ENCODE results near the gene NUDT1.

Gene NUDT1

GRCh38 chr7:2201686-2202360, 40.2 kb upstream of the NUDT1 start:
- Histone ChIP-seq H3K9me3 (ENCODE audit: control extremely low read depth in 1 of 5, control insufficient read depth in 4 of 5, insufficient read depth in 2 of 5, low read depth in 1 of 5, low read length in 4 of 5) (no peaks in the 10 kb centered on the region), H3K36me3 (ENCODE audit: control insufficient read depth in 4 of 4, insufficient read depth in 4 of 4, low read length in 3 of 4) (peaks cover 5 to 64% (median 32%) of the 10 kb centered on the region in 4 experiments), H3K4me3 (ENCODE audit: control insufficient read depth in 1 of 7, extremely low read depth in 1 of 7, insufficient read depth in 4 of 7, low read depth in 2 of 7, low read length in 6 of 7) (no peak overlapping the region), H3K27me3 (replicated peaks in 2 of 5; ENCODE audit: control insufficient read depth in 4 of 5, insufficient read depth in 5 of 5, low read length in 4 of 5) (no peaks in the 10 kb centered on the region), H3K4me1 (ENCODE audit: control extremely low read depth in 1 of 4, control insufficient read depth in 4 of 4, insufficient read depth in 4 of 4, low read length in 3 of 4) (no peaks in the 10 kb centered on the region), H3K27ac (ENCODE audit: insufficient read depth in 1 of 2, low read depth in 1 of 2, low read length in 2 of 2, poor library complexity in 1 of 2, severe bottlenecking in 2 of 2) (no peak overlapping the region)
- CTCF ChIA-PET = interaction anchor here (1.2 kb wide), 2 partner anchors 10 kb away, joined by 4 read pairs; no protein-coding TSS in a partner anchor
- 97% methylated on average over 22 of the region's 31 CpGs for WGBS (ENCODE audit: insufficient coverage)
- no peak for DNase-seq
- POLR2A ChIA-PET = no interaction called here

- Histone ChIP-seq H3K9me3 (ENCODE audit: control extremely low read depth in 1 of 5, control insufficient read depth in 4 of 5, insufficient read depth in 2 of 5, low read depth in 1 of 5, low read length in 4 of 5) (no peaks in the 10 kb centered on the region), H3K36me3 (ENCODE audit: control insufficient read depth in 4 of 4, insufficient read depth in 4 of 4, low read length in 3 of 4) (peaks cover 5 to 62% (median 33%) of the 10 kb centered on the region in 4 experiments), H3K4me1 (ENCODE audit: control extremely low read depth in 1 of 4, control insufficient read depth in 4 of 4, insufficient read depth in 4 of 4, low read length in 3 of 4) (no peaks in the 10 kb centered on the region), H3K27me3 (replicated peaks in 2 of 5; ENCODE audit: control insufficient read depth in 4 of 5, insufficient read depth in 5 of 5, low read length in 4 of 5) (no peaks in the 10 kb centered on the region), H3K4me3 (ENCODE audit: control insufficient read depth in 1 of 7, extremely low read depth in 1 of 7, insufficient read depth in 4 of 7, low read depth in 2 of 7, low read length in 6 of 7) (no peak overlapping the region), H3K27ac (ENCODE audit: insufficient read depth in 1 of 2, low read depth in 1 of 2, low read length in 2 of 2, poor library complexity in 1 of 2, severe bottlenecking in 2 of 2) (no peak overlapping the region)
- POLR2A ChIA-PET = no interaction called here
- DNase-seq = peak in 1 of 3 donors; percentile 2
- CTCF ChIA-PET = interaction anchor here (1.2 kb wide), 2 partner anchors 9 to 10 kb away, joined by 4 read pairs; no protein-coding TSS in a partner anchor
- WGBS (ENCODE audit: insufficient coverage) = 90% methylated on average over 8 of the region's 14 CpGs
These were observed 39.7 kb upstream of the NUDT1 start for GRCh38 chr7:2202361-2202761.

GRCh38 chr7:2202901-2203765, 38.9 kb upstream of the NUDT1 start:
- Histone ChIP-seq H3K27me3 (replicated peaks in 2 of 5; ENCODE audit: control insufficient read depth in 4 of 5, insufficient read depth in 5 of 5, low read length in 4 of 5) (no peaks in the 10 kb centered on the region), H3K4me3 (ENCODE audit: control insufficient read depth in 1 of 7, extremely low read depth in 1 of 7, insufficient read depth in 4 of 7, low read depth in 2 of 7, low read length in 6 of 7) (no peak overlapping the region), H3K27ac (ENCODE audit: insufficient read depth in 1 of 2, low read depth in 1 of 2, low read length in 2 of 2, poor library complexity in 1 of 2, severe bottlenecking in 2 of 2) (no peak overlapping the region), H3K36me3 (ENCODE audit: control insufficient read depth in 4 of 4, insufficient read depth in 4 of 4, low read length in 3 of 4) (peaks cover 5 to 65% (median 40%) of the 10 kb centered on the region in 4 experiments), H3K4me1 (ENCODE audit: control extremely low read depth in 1 of 4, control insufficient read depth in 4 of 4, insufficient read depth in 4 of 4, low read length in 3 of 4) (no peaks in the 10 kb centered on the region), H3K9me3 (ENCODE audit: control extremely low read depth in 1 of 5, control insufficient read depth in 4 of 5, insufficient read depth in 2 of 5, low read depth in 1 of 5, low read length in 4 of 5) (no peaks in the 10 kb centered on the region)
- ChIA-PET CTCF (interaction anchor here (1.0 to 1.5 kb wide), 5 partner anchors 9 to 145 kb away, joined by 3 to 6 read pairs (median 4); no protein-coding TSS in a partner anchor), POLR2A (no interaction called here)
- WGBS (ENCODE audit: insufficient coverage) = 85% methylated on average over 15 of the region's 20 CpGs
- DNase-seq = no peak

- H3K4me1 ChIP-seq (ENCODE audit: control extremely low read depth in 1 of 4, control insufficient read depth in 4 of 4, insufficient read depth in 4 of 4, low read length in 3 of 4) = no peaks in the 10 kb centered on the region
- CTCF ChIA-PET = interaction anchor here (1.0 to 1.5 kb wide), 4 partner anchors 8 to 144 kb away, joined by 3 to 6 read pairs (median 4); no protein-coding TSS in a partner anchor
- no peaks in the 10 kb centered on the region for H3K9me3 ChIP-seq (ENCODE audit: control extremely low read depth in 1 of 5, control insufficient read depth in 4 of 5, insufficient read depth in 2 of 5, low read depth in 1 of 5, low read length in 4 of 5)
- no peak overlapping the region for H3K27ac ChIP-seq (ENCODE audit: insufficient read depth in 1 of 2, low read depth in 1 of 2, low read length in 2 of 2, poor library complexity in 1 of 2, severe bottlenecking in 2 of 2)
- no peak for DNase-seq
- no peaks in the 10 kb centered on the region for H3K27me3 ChIP-seq (replicated peaks in 2 of 5; ENCODE audit: control insufficient read depth in 4 of 5, insufficient read depth in 5 of 5, low read length in 4 of 5)
- H3K36me3 ChIP-seq (ENCODE audit: control insufficient read depth in 4 of 4, insufficient read depth in 4 of 4, low read length in 3 of 4) = peaks cover 3 to 65% (median 43%) of the 10 kb centered on the region in 4 experiments
- H3K4me3 ChIP-seq (ENCODE audit: control insufficient read depth in 1 of 7, extremely low read depth in 1 of 7, insufficient read depth in 4 of 7, low read depth in 2 of 7, low read length in 6 of 7) = no peak overlapping the region
- POLR2A ChIA-PET = no interaction called here
- 91% methylated on average over 13 of the region's 13 CpGs for WGBS (ENCODE audit: insufficient coverage)
These were observed 38.2 kb upstream of the NUDT1 start for GRCh38 chr7:2203766-2204300.

GRCh38 chr7:2204446-2204845, 37.6 kb upstream of the NUDT1 start:
- Histone ChIP-seq H3K27me3 (replicated peaks in 2 of 5; ENCODE audit: control insufficient read depth in 4 of 5, insufficient read depth in 5 of 5, low read length in 4 of 5) (no peaks in the 10 kb centered on the region), H3K27ac (ENCODE audit: insufficient read depth in 1 of 2, low read depth in 1 of 2, low read length in 2 of 2, poor library complexity in 1 of 2, severe bottlenecking in 2 of 2) (no peak overlapping the region), H3K9me3 (ENCODE audit: control extremely low read depth in 1 of 5, control insufficient read depth in 4 of 5, insufficient read depth in 2 of 5, low read depth in 1 of 5, low read length in 4 of 5) (no peaks in the 10 kb centered on the region), H3K4me1 (ENCODE audit: control extremely low read depth in 1 of 4, control insufficient read depth in 4 of 4, insufficient read depth in 4 of 4, low read length in 3 of 4) (no peaks in the 10 kb centered on the region), H3K4me3 (ENCODE audit: control insufficient read depth in 1 of 7, extremely low read depth in 1 of 7, insufficient read depth in 4 of 7, low read depth in 2 of 7, low read length in 6 of 7) (no peak overlapping the region), H3K36me3 (ENCODE audit: control insufficient read depth in 4 of 4, insufficient read depth in 4 of 4, low read length in 3 of 4) (peaks cover 3 to 64% (median 40%) of the 10 kb centered on the region in 4 experiments)
- ChIA-PET POLR2A (no interaction called here), CTCF (interaction anchor here (1.5 kb wide), 1 partner anchor 11 kb away, joined by 6 read pairs; no protein-coding TSS in a partner anchor)
- DNase-seq = no peak
- WGBS (ENCODE audit: insufficient coverage) = 100% methylated on average over 11 of the region's 11 CpGs

- whole genome bisulfite sequencing (ENCODE audit: insufficient coverage) = 97% methylated on average over 14 of the region's 16 CpGs
- no peak overlapping the region for H3K27ac ChIP-seq (ENCODE audit: insufficient read depth in 1 of 2, low read depth in 1 of 2, low read length in 2 of 2, poor library complexity in 1 of 2, severe bottlenecking in 2 of 2)
- peaks cover 0 to 61% (median 36%) of the 10 kb centered on the region in 4 experiments for H3K36me3 ChIP-seq (ENCODE audit: control insufficient read depth in 4 of 4, insufficient read depth in 4 of 4, low read length in 3 of 4)
- no peaks in the 10 kb centered on the region for H3K4me1 ChIP-seq (ENCODE audit: control extremely low read depth in 1 of 4, control insufficient read depth in 4 of 4, insufficient read depth in 4 of 4, low read length in 3 of 4)
- CTCF ChIA-PET = no interaction called here
- H3K4me3 ChIP-seq (ENCODE audit: control insufficient read depth in 1 of 7, extremely low read depth in 1 of 7, insufficient read depth in 4 of 7, low read depth in 2 of 7, low read length in 6 of 7) = no peak overlapping the region
- no peaks in the 10 kb centered on the region for H3K27me3 ChIP-seq (replicated peaks in 2 of 5; ENCODE audit: control insufficient read depth in 4 of 5, insufficient read depth in 5 of 5, low read length in 4 of 5)
- POLR2A ChIA-PET = no interaction called here
- no peaks in the 10 kb centered on the region for H3K9me3 ChIP-seq (ENCODE audit: control extremely low read depth in 1 of 5, control insufficient read depth in 4 of 5, insufficient read depth in 2 of 5, low read depth in 1 of 5, low read length in 4 of 5)
- no peak for DNase-seq
These were observed 36.8 kb upstream of the NUDT1 start for GRCh38 chr7:2205036-2205780.

All from common myeloid progenitor, CD34-positive (primary cell).